ENCODE data around the gene STC2. TPM values are rescaled to one million over a fixed set of nuclear protein-coding genes. Genes with fewer than 3 reads are reported as not detected.

Gene STC2
- total RNA-seq, 1 donor from 2014 or later = 8.8 TPM

- no peak for DNase-seq (ENCODE audit: low spot score)
Observed at GRCh38 chr5:173314166-173314952, 13.9 kb downstream of the STC2 start.

- DNase-seq (ENCODE audit: low spot score) = no peak
Observed at GRCh38 chr5:173313351-173313801, 14.8 kb downstream of the STC2 start.

- DNase-seq (ENCODE audit: low spot score) = no peak
Observed at GRCh38 chr5:173312821-173313220, 15.4 kb downstream of the STC2 start.

GRCh38 chr5:173311818-173312585, 16.2 kb downstream of the STC2 start:
- DNase-seq (ENCODE audit: low spot score) = no peak

- no peak for DNase-seq (ENCODE audit: low spot score)
Observed at GRCh38 chr5:173310861-173311785, 17.1 kb downstream of the STC2 start.

- DNase-seq (ENCODE audit: low spot score) = no peak
Observed at GRCh38 chr5:173310218-173310769, 17.9 kb downstream of the STC2 start.

GRCh38 chr5:173309731-173310130, 18.5 kb downstream of the STC2 start:
- no peak for DNase-seq (ENCODE audit: low spot score)

GRCh38 chr5:173308226-173308625, 20.0 kb downstream of the STC2 start:
- no peak for DNase-seq (ENCODE audit: low spot score)

GRCh38 chr5:173307695-173308094, 20.5 kb downstream of the STC2 start:
- DNase-seq (ENCODE audit: low spot score) = no peak

GRCh38 chr5:173306695-173307094, 21.5 kb downstream of the STC2 start:
- no peak for DNase-seq (ENCODE audit: low spot score)

- DNase-seq (ENCODE audit: low spot score) = no peak
Observed at GRCh38 chr5:173304591-173304988, 23.6 kb downstream of the STC2 start.

- DNase-seq (ENCODE audit: low spot score) = no peak
Observed at GRCh38 chr5:173303878-173304590, 24.2 kb downstream of the STC2 start.

- DNase-seq (ENCODE audit: low spot score) = no peak
Observed at GRCh38 chr5:173302546-173303155, 25.6 kb downstream of the STC2 start.

GRCh38 chr5:173301695-173302545, 26.3 kb downstream of the STC2 start:
- no peak for DNase-seq (ENCODE audit: low spot score)

- no peak for DNase-seq (ENCODE audit: low spot score)
Observed at GRCh38 chr5:173300389-173301047, 27.7 kb downstream of the STC2 start.

- DNase-seq (ENCODE audit: low spot score) = no peak
Observed at GRCh38 chr5:173299820-173300219, 28.4 kb downstream of the STC2 start.

- DNase-seq (ENCODE audit: low spot score) = no peak
Observed at GRCh38 chr5:173298213-173298926, 29.8 kb downstream of the STC2 start.

- DNase-seq (ENCODE audit: low spot score) = no peak
Observed at GRCh38 chr5:173297813-173298212, 30.4 kb downstream of the STC2 start.
